Keratinocyte (primary cell): ENCODE data around the gene MRTFA. TPM values are rescaled to one million over a fixed set of nuclear protein-coding genes. Genes with fewer than 3 reads are reported as not detected.

Experiments used
- DNase-seq: peaks from one replicate; pipeline ENCODE4 v3.0.0-alpha.2; 2011; ENCODE audit warnings: low read depth, missing footprints, low spot score
- FAIRE-seq: peaks from 2 replicates; lab custom pipeline; 2011; peaks lifted over from hg19 to GRCh38; lab: Jason Lieb, UNC
- H2AFZ ChIP-seq: 2 replicates; pipeline ENCODE4 v1.6.0; 2012; ENCODE audit warnings: low read length, control low read depth, inconsistent platforms; ENCODE audit not compliant: control insufficient read depth
- H3K27ac ChIP-seq: 2 replicates; pipeline ENCODE4 v1.5.1; 2011; ENCODE audit warnings: low read length; ENCODE audit not compliant: control insufficient read depth, insufficient read depth
- H3K27me3 ChIP-seq: 3 replicates; pipeline ENCODE4 v1.6.0; 2011; ENCODE audit warnings: low read length; ENCODE audit not compliant: control insufficient read depth, insufficient read depth; ENCODE audit errors: extremely low read depth
- H3K36me3 ChIP-seq, 2 experiments: 2 replicates in 1 of 2; 3 replicates in 1 of 2; pipeline ENCODE4 v1.5.1; 2011; ENCODE audit warnings: low read length in 2 of 2, mild to moderate bottlenecking in 1 of 2; ENCODE audit not compliant: control insufficient read depth in 2 of 2, insufficient read depth in 2 of 2; ENCODE audit errors: extremely low read depth in 1 of 2
- H3K4me1 ChIP-seq: 3 replicates; pipeline ENCODE4 v1.5.1; 2011; ENCODE audit warnings: low read length; ENCODE audit not compliant: control insufficient read depth, insufficient read depth; ENCODE audit errors: extremely low read depth
- H3K4me2 ChIP-seq: 3 replicates; pipeline ENCODE4 v1.6.0; 2011; ENCODE audit warnings: low read depth, low read length; ENCODE audit not compliant: control insufficient read depth, insufficient read depth; ENCODE audit errors: extremely low read depth
- H3K4me3 ChIP-seq, 3 experiments: fragments of 200-600 bp in 1 of 3; sonication (generic) in 1 of 3; 2 replicates in 2 of 3; 3 replicates in 1 of 3; pipeline ENCODE4 v1.5.1; 2011 to 2016; ENCODE audit warnings: low read length in 3 of 3, mild to moderate bottlenecking in 3 of 3, control low read depth in 2 of 3, inconsistent platforms in 1 of 3, low read depth in 1 of 3, mixed read lengths in 1 of 3, mixed run types in 1 of 3, moderate library complexity in 1 of 3; ENCODE audit not compliant: control insufficient read depth in 2 of 3, insufficient read depth in 2 of 3; ENCODE audit errors: extremely low read depth in 1 of 3
- H3K79me2 ChIP-seq: 2 replicates; pipeline ENCODE4 v1.6.0; 2012; ENCODE audit warnings: low read length; ENCODE audit not compliant: control insufficient read depth, insufficient read depth
- H3K9ac ChIP-seq: 3 replicates; pipeline ENCODE4 v1.6.0; 2011; ENCODE audit warnings: low read length; ENCODE audit not compliant: control insufficient read depth, insufficient read depth; ENCODE audit errors: extremely low read depth
- H3K9me1 ChIP-seq: 3 replicates; pipeline ENCODE4 v1.6.0; 2011; ENCODE audit warnings: low read length; ENCODE audit not compliant: control insufficient read depth, insufficient read depth; ENCODE audit errors: extremely low read depth
- H3K9me3 ChIP-seq: 2 replicates; pipeline ENCODE4 v1.5.1; 2012; ENCODE audit warnings: low read depth, low read length; ENCODE audit not compliant: control insufficient read depth
- H4K20me1 ChIP-seq: 3 replicates; pipeline ENCODE4 v1.6.0; 2011; ENCODE audit warnings: low read length; ENCODE audit not compliant: control insufficient read depth, insufficient read depth; ENCODE audit errors: extremely low read depth
- CTCF ChIP-seq, 3 experiments: IDR thresholded peaks in 1 of 3; conservative IDR thresholded peaks in 1 of 3; optimal IDR thresholded peaks in 1 of 3; 2 replicates in 2 of 3; 3 replicates in 1 of 3; pipeline versions ENCODE3 to v1.5.1; 2011; ENCODE audit warnings: low read length in 3 of 3, mild to moderate bottlenecking in 3 of 3, moderate library complexity in 2 of 3, control low read depth in 1 of 3, inconsistent platforms in 1 of 3; ENCODE audit not compliant: insufficient read depth in 2 of 3; ENCODE audit errors: extremely low read depth in 1 of 3
- EZH2 ChIP-seq: IDR thresholded peaks from one replicate; pipeline ENCODE4 v1.6.1; 2012; ENCODE audit warnings: inconsistent platforms, mild to moderate bottlenecking, low read length, moderate library complexity
- dilution Hi-C: fragments of 300-500 bp; cut with MboI; formaldehyde crosslinking; loops from one replicate; pipeline ENCODE4 v1.7.0; 2020; ENCODE audit warnings: low sequenced_read_pairs; ENCODE audit not compliant: extremely low pct_ligation_motif_present
- polyA plus RNA-seq, 5 experiments: library from polyadenylated mRNA; depleted of rRNA in 3 of 5; stranded (reverse) in 3 of 5; stranded (forward) in 1 of 5; unstranded in 1 of 5; fragments of >200 nt; gene quantifications; 1 replicate in 1 of 5; 2 replicates in 3 of 5; 3 replicates in 1 of 5; pipeline versions ENCODE4 v1.2.1 to v1.2.3, GENCODE V29; 2011 to 2012; ENCODE audit warnings: missing spikeins in 2 of 5, low read depth in 1 of 5, low replicate concordance in 1 of 5

Gene MRTFA
- polyA plus RNA-seq, 1 donor (not counting 4 experiments of a cell fraction or from before 2014, with no cell fraction given) = 6.5 TPM

DNA sequence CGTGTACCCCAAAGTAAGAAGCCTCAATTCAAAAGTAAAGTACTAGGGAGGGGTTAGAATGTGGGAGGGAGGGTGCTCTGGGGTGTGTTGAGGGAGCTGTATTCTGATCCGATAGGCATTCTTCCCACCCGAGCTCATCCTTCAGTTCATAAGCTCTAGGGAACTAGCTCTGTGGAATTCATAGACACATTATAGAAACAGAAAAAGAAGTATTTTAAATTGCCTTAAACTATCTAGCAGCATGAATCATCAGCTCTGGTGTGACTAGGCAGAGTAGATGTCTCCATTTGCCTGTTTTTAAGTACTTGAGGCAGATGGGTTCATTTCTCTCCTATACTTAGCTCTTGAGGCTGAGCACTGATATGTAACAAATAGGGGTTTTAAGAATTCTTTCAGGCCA, 273.5 kb downstream of the MRTFA start:
- DNase-seq (no peak), FAIRE-seq (no peak)
- dilution Hi-C loops = no loop called here
- H3K79me2 ChIP-seq = no peaks in the 10 kb centered on the region
- H3K9me1 ChIP-seq = no peaks in the 10 kb centered on the region
- H3K27ac ChIP-seq = no peak overlapping the region
- H3K4me1 ChIP-seq = no peaks in the 10 kb centered on the region
- H2AFZ ChIP-seq = no peak overlapping the region
- H3K36me3 ChIP-seq = peaks cover 56 to 73% of the 10 kb centered on the region in 2 experiments
- no peak for TF ChIP-seq EZH2
- H3K4me2 ChIP-seq = no peak overlapping the region
- H3K9me3 ChIP-seq = no peaks in the 10 kb centered on the region
- no peaks in the 10 kb centered on the region for H3K27me3 ChIP-seq
- no peak overlapping the region for H3K4me3 ChIP-seq
- no peaks in the 10 kb centered on the region for H4K20me1 ChIP-seq
- no peak overlapping the region for H3K9ac ChIP-seq

DNA sequence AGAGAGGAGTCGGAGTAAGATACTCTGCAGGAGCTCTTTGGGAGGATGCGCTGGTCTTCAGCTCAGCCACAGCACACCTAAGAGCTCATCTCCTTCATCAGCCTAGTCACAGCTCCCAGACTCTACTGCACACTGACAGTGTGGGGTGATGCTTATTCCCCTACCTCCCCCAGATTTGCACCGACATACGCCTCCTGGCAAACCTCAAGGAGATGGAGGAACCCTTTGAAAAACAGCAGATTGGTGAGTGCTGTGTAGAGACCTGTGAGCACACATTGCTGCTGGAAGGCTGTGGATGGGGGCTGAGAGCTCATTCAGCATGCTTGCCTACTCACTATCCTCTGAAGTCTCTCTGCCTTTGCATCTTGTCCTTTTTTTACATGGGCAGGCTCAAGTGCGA, 275.4 kb downstream of the MRTFA start:
- DNase-seq (no peak), FAIRE-seq (no peak)
- Histone ChIP-seq H3K27me3 (no peaks in the 10 kb centered on the region), H4K20me1 (no peaks in the 10 kb centered on the region), H3K27ac (no peak overlapping the region), H3K36me3 (peaks cover 49 to 66% of the 10 kb centered on the region in 2 experiments), H3K4me2 (no peak overlapping the region), H3K4me1 (no peaks in the 10 kb centered on the region), H3K9me1 (no peaks in the 10 kb centered on the region), H3K79me2 (no peaks in the 10 kb centered on the region), H3K9ac (no peak overlapping the region), H2AFZ (no peak overlapping the region), H3K4me3 (no peak overlapping the region), H3K9me3 (no peaks in the 10 kb centered on the region)
- dilution Hi-C loops = no loop called here
- TF ChIP-seq CTCF (optimal IDR thresholded peaks at IDR 0.05 in 1 of 3, IDR thresholded peaks at IDR 0.05 in 1 of 3, conservative IDR thresholded peaks at IDR 0.05 in 1 of 3; ENCODE audit: extremely low read depth in 1 of 3, insufficient read depth in 2 of 3, low read length in 3 of 3) = no peak
- no peak for TF ChIP-seq EZH2

Other genes starting within 250 kb of the MRTFA start
- 0.12 to 0.24 TPM in 2 of 3 replicates, not detected in the other for gene MCHR1, start 42.8 kb upstream of the MRTFA start, polyA plus RNA-seq
- 31.7 to 40.0 TPM (median 38.0 TPM) in 3 replicates for gene SLC25A17, start 182.6 kb upstream of the MRTFA start, polyA plus RNA-seq
- 111 to 185 TPM (median 166 TPM) in 3 replicates for gene ST13, start 219.9 kb upstream of the MRTFA start, polyA plus RNA-seq
- 18.0 to 27.6 TPM (median 21.1 TPM) in 3 replicates for gene XPNPEP3, start 220.4 kb upstream of the MRTFA start, polyA plus RNA-seq
- not detected in 3 replicates for gene DNAJB7, start 225.4 kb upstream of the MRTFA start, polyA plus RNA-seq